Pancreas (tissue), 10 donors: ENCODE data around the gene APOO. TPM values are rescaled to one million over a fixed set of nuclear protein-coding genes. Genes with fewer than 3 reads are reported as not detected.
"Not testable (repeated sequence)": the region's sequence is repeated elsewhere in the genome, so short reads cannot be mapped to it uniquely, and the experiment has no call there.

Experiments
- ATAC-seq, 4 donors: fragments of 200-7000 bp; cut with Tn5 transposase; one replicate each; pipeline versions ENCODE4 v1.8.0 to v1.9.1; 2020; ENCODE audit warnings: mild to moderate bottlenecking in 4 of 4, moderate library complexity in 4 of 4
- DNase-seq, 6 donors: peaks; one replicate each; pipeline ENCODE4 v3.0.0-alpha.2; 2020
- FAIRE-seq: peaks from 2 replicates; lab custom pipeline; 2012; peaks lifted over from hg19 to GRCh38; lab: Jason Lieb, UNC
- H3K27ac ChIP-seq, 4 donors: fragments of 200-600 bp; sonication (generic); 1 replicate in 3 of 4; 2 replicates in 1 of 4; pipeline versions ENCODE4 v1.5.0 to v1.8.0; 2020
- H3K27me3 ChIP-seq, 4 donors: fragments of 200-600 bp; one replicate each; pipeline ENCODE4 v1.8.0; 2021
- H3K36me3 ChIP-seq, 3 donors: fragments of 200-600 bp; sonication (generic) in 1 of 3; one replicate each; pipeline versions ENCODE4 v1.5.0 to v1.8.0; 2020 to 2021
- H3K4me1 ChIP-seq, 3 donors: fragments of 200-600 bp; one replicate each; pipeline ENCODE4 v1.8.0; 2021
- H3K4me3 ChIP-seq, 4 donors: fragments of 200-600 bp; sonication (generic) in 2 of 4; one replicate each; pipeline versions ENCODE4 v1.5.0 to v1.8.0; 2020 to 2021
- H3K9me3 ChIP-seq, 4 donors: fragments of 200-600 bp; one replicate each; pipeline ENCODE4 v1.8.0; 2021
- WGBS, 2 donors: extraction: QIAGEN DNeasy Blood & Tissue Kit; methylation state at CpG; one replicate each; pipeline ENCODE4 v1.1.7; 2013; 5-methylcytosine and 5-hydroxymethylcytosine counted together
- intact Hi-C, 3 donors: fragments of 100-400 bp; cut with DNase I; formaldehyde crosslinking; loops; one replicate each; pipeline versions ENCODE4 v1.11.1 to v1.14.2; 2022
- polyA plus RNA-seq, 2 donors: library from polyadenylated mRNA; stranded (reverse); fragments of 200-250 nt; gene quantifications; one replicate each; pipeline ENCODE4 v1.2.3, GENCODE V29; 2013
- total RNA-seq, 6 donors: library from RNA; stranded (reverse); fragmentation: NEBNext Ultra II Directional in 4 of 6; extraction: Animal tissue kit (Norgen Biotek cat#: 25700) in 4 of 6; gene quantifications; one replicate each; pipeline versions ENCODE4 v1.2.1 to v1.2.4, GENCODE V29; 2021 to 2023
- TF ChIP-seq, protein P1 (sequence below), 4 donors: fragments of 200-600 bp; sonication (generic) in 3 of 4; IDR thresholded peaks; one replicate each; pipeline versions ENCODE4 v1.5.0 to v1.8.0; 2021; ENCODE audit warnings: antibody characterized with exemption in 4 of 4
- donor health status: healthy with polysubstance abuse.
- donor health status: DM: no; HTN: no; CAD: no; lungs with moderate emphysema.
- donor health status: DM: no; HTN: no; CAD: no.
- donor health status: control.
- donor health status: control.
- donor health status: Bipolar disorder and iron deficiency.
- donor health status: DM: yes; HTN: yes; CAD: no.
- donor health status: DM: no; HTN: no; CAD: no.
- donor health status: DM: no; HTN: no; CAD: no.
- donor health status: DM: yes; HTN: yes; CAD: no.

APOO gene
- total and polyA plus RNA-seq, 8 donors: 4.8 to 16.9 (median 8.9) TPM

DNA sequence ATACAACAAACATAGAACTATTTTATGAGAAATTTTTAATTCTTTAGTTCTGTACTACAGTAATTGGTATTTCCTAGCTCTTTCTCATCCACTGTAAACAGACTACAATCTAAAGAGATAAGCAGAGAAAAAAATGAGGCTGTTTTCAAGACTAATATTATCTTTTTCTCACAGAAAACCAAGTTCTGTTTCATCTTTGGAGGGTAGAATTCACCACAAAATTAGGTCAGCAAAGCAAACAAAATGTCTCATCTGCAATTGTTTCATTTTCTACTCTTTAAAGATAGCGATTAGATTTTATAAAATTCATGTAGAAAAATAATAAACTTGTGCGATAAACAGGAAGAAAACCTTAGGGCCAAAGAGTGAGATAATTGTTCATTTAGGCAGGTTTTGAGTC lies 10.8 kb downstream of the APOO start:
- ATAC-seq: no peak
- Histone ChIP-seq H3K27ac (peak overlapping the region in 2 of 4 donors; percentile 22 to 32), H3K27me3 (no peaks in the 10 kb centered on the region), H3K36me3 (no peaks in the 10 kb centered on the region), H3K4me3 (no peak overlapping the region), H3K9me3 (no peaks in the 10 kb centered on the region), H3K4me1 (peaks cover 0 to 4% (median 0%) of the 10 kb centered on the region in 3 donors)
- intact Hi-C loops: no loop called here
- TF ChIP-seq, protein P1, sequence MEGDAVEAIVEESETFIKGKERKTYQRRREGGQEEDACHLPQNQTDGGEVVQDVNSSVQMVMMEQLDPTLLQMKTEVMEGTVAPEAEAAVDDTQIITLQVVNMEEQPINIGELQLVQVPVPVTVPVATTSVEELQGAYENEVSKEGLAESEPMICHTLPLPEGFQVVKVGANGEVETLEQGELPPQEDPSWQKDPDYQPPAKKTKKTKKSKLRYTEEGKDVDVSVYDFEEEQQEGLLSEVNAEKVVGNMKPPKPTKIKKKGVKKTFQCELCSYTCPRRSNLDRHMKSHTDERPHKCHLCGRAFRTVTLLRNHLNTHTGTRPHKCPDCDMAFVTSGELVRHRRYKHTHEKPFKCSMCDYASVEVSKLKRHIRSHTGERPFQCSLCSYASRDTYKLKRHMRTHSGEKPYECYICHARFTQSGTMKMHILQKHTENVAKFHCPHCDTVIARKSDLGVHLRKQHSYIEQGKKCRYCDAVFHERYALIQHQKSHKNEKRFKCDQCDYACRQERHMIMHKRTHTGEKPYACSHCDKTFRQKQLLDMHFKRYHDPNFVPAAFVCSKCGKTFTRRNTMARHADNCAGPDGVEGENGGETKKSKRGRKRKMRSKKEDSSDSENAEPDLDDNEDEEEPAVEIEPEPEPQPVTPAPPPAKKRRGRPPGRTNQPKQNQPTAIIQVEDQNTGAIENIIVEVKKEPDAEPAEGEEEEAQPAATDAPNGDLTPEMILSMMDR (IDR thresholded peaks at IDR 0.05): no peak
- no peak for FAIRE-seq
- WGBS, 2 donors: 67 to 75% methylated on average over 2 of the region's 2 CpGs
- no peak for DNase-seq

DNA sequence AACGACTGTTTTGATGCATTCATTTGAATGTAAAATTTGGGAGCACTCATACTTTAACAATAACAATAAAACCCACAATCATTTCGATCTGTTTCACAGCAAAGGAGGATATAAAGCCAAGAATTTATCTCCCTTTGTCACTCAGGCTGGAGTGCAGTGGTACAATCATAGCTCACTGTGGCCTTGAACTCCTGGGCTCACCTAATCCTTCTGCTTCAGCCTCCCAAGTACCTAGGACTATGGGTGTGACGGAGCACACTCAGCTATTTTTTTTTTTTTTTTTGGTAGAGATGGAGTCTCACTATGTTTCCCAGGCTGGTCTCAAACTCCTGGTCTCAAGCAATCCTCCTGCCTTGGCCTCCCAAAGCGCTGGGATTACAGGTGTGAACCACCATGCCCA lies 11.2 kb downstream of the APOO start:
- FAIRE-seq, DNase-seq, H3K4me3 ChIP-seq, H3K36me3 ChIP-seq, H3K9me3 ChIP-seq, H3K27me3 ChIP-seq, ATAC-seq, intact Hi-C loops, H3K4me1 ChIP-seq: not testable (repeated sequence)
- H3K27ac ChIP-seq: peak overlapping the region in 1 of 4 donors; percentile 22
- 59 to 65% methylated on average over 4 of the region's 4 CpGs for WGBS, 2 donors

DNA sequence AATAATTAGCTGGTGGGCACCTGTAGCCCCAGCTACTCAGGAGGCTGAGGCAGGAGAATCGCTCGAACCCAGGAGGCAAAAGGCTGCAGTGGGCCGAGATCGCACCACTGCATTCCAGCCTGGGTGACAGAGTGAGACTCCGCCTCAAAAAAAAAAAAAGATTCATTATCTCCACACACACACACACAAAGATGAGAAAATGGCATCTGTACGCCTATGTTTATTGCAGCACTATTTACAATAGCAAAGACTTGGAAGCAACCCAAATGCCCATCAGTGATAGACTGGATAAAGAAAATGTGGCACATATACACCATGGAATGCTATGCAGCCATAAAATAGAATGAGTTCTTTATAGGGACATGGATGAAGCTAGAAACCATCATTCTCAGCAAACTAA lies 12.7 kb downstream of the APOO start:
- DNase-seq, H3K36me3 ChIP-seq, H3K9me3 ChIP-seq, intact Hi-C loops, H3K4me1 ChIP-seq, ATAC-seq, H3K27ac ChIP-seq, H3K27me3 ChIP-seq, FAIRE-seq, H3K4me3 ChIP-seq: not testable (repeated sequence)
- 72 to 77% methylated on average over 6 of the region's 6 CpGs for WGBS, 2 donors

DNA sequence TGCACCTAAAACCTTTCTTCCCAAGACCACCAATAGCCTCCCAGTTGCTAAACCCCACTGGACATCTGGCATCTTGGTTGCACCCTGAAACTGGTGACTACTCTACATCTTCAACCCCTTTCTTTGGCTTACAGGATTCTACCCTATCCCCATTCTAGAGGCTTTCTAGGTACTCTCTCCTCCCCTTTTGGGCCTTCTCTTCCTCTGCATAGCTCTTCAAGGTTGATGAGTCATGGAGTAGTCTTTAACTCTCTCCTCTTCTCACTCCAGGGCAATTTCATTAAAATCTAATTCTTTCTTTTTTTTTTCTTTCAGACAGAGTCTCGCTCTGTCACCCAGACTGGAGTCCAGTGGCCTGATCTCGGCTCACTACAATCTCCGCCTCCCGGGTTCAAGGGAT lies 16.8 kb downstream of the APOO start:
- ATAC-seq: no peak
- no peak for DNase-seq
- no peak overlapping the region for H3K4me3 ChIP-seq
- no peaks in the 10 kb centered on the region for H3K27me3 ChIP-seq
- TF ChIP-seq, protein P1 (IDR thresholded peaks at IDR 0.05): no peak
- H3K4me1 ChIP-seq: peaks cover 0 to 4% (median 0%) of the 10 kb centered on the region in 3 donors
- H3K36me3 ChIP-seq: no peaks in the 10 kb centered on the region
- no peak for FAIRE-seq
- WGBS, 2 donors: 93 to 99% methylated on average over 4 of the region's 4 CpGs
- no peak overlapping the region for H3K27ac ChIP-seq
- H3K9me3 ChIP-seq: no peaks in the 10 kb centered on the region
- intact Hi-C loops: no loop called here

DNA sequence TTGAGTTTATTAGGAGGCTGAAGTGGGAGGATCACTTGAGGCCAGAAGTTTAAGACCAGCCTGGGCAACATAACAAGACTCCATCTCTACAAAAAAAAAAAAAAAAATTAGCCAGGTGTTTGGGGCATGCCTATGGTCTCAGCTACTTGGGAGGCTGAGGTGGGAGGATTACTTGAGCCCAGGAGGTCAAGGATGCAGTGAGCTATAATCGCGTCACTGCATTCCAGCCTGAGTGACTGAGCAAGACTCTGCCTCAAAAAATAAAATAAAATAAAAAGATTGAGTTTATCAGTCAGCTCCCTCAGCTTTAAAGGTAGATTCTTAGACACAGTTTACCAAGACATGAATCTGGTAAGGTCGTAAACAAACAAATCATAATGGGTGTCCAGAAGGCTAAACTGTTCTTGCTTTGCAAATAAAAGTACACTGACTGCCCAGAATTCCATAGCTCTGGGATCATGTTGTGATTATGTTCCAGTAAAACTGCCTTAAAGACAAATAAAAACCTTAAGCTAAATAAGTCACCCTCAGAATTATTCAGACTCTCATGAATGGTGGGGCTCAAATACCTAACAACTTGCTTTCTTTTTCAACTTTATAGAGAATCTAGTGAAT lies 18.7 kb downstream of the APOO start:
- Histone ChIP-seq H3K4me3 (no peak overlapping the region), H3K9me3 (no peaks in the 10 kb centered on the region), H3K4me1 (peaks cover 0 to 4% (median 0%) of the 10 kb centered on the region in 3 donors), H3K27me3 (no peaks in the 10 kb centered on the region), H3K27ac (peak overlapping the region in 2 of 4 donors; percentile 13 to 44), H3K36me3 (no peaks in the 10 kb centered on the region)
- WGBS, 2 donors: 74 to 75% methylated on average over 3 of the region's 3 CpGs
- intact Hi-C loops: no loop called here
- TF ChIP-seq, protein P1 (IDR thresholded peaks at IDR 0.05): no peak
- FAIRE-seq (no peak), DNase-seq (no peak), ATAC-seq (peak in 2 of 4 donors; percentile 17 to 27)

DNA sequence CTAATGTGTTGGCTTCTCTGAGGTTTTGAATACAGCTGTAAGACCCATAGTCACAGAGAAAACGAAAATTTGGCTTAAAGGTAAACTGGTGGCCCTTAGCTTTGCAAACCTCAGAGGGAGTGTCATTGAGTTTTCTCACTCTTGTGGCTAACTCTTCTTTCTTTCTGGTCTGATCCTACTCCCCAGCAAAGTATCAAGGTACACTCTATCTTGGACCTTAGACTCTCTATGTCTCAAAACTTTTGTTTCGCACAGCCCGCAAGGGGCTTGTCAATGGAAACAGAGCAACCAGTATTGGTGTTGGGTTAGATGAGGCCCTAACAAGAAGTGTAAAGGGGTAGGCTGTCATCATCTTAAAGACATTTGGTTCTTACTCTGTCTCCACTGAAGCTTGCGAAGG lies 19.8 kb downstream of the APOO start:
- H3K4me1 ChIP-seq: peaks cover 0 to 4% (median 0%) of the 10 kb centered on the region in 3 donors
- FAIRE-seq (no peak), ATAC-seq (no peak)

More for the DNA sequence above, 19.8 kb downstream of the APOO start:
- H3K4me3 ChIP-seq: no peak overlapping the region
- no peaks in the 10 kb centered on the region for H3K9me3 ChIP-seq
- intact Hi-C loops: no loop called here
- DNase-seq: no peak
- 81 to 88% methylated on average over 4 of the region's 4 CpGs for WGBS, 2 donors
- H3K27me3 ChIP-seq: no peaks in the 10 kb centered on the region
- TF ChIP-seq, protein P1 (IDR thresholded peaks at IDR 0.05): no peak
- no peaks in the 10 kb centered on the region for H3K36me3 ChIP-seq
- H3K27ac ChIP-seq: no peak overlapping the region
